Stimulated activated naive B cell treated with anti-CD40 and anti-IgM and Interleukin-4, amounts not matched to agents 10 μg/mL and 1 μg/mL and 100 μg/mL, for 72 hours (primary cell): ENCODE measurements around the gene ZNF197.

Source experiments
- ATAC-seq, 2 donors: fragments of 150-1000 bp; cut with Tn5 transposase; replicated peaks; 2 replicates each; pipeline ENCODE4 v1.10.0; 2021; ENCODE audit warnings: moderate library complexity in 1 of 2
- DNase-seq: peaks from one replicate; pipeline ENCODE4 v3.0.0; 2021
- H3K27ac Mint-ChIP-seq: one replicate; pipeline ENCODE4 v1.8.0; 2022; ENCODE audit warnings: mild to moderate bottlenecking, mixed read lengths
- H3K27me3 Mint-ChIP-seq, 2 donors: one replicate each; pipeline ENCODE4 v1.8.0; 2022; ENCODE audit warnings: mixed read lengths in 2 of 2
- H3K36me3 Mint-ChIP-seq, 2 donors: one replicate each; pipeline ENCODE4 v1.8.0; 2022; ENCODE audit warnings: mixed read lengths in 2 of 2, mild to moderate bottlenecking in 1 of 2
- H3K4me1 Mint-ChIP-seq, 2 donors: one replicate each; pipeline ENCODE4 v1.8.0; 2022; ENCODE audit warnings: mixed read lengths in 2 of 2, mild to moderate bottlenecking in 1 of 2
- H3K4me3 Mint-ChIP-seq, 2 donors: one replicate each; pipeline ENCODE4 v1.8.0; 2022; ENCODE audit warnings: mild to moderate bottlenecking in 2 of 2, mixed read lengths in 2 of 2, moderate library complexity in 1 of 2
- H3K9me3 Mint-ChIP-seq, 2 donors: one replicate each; pipeline ENCODE4 v1.8.0; 2022; ENCODE audit warnings: mixed read lengths in 2 of 2, mild to moderate bottlenecking in 1 of 2

Gene ZNF197

GRCh38 chr3:44680921-44681455 is 56.2 kb downstream of the ZNF197 start:
- no peak overlapping the region for H3K4me3 Mint-ChIP-seq
- H3K9me3 Mint-ChIP-seq = peaks cover 10% of the 10 kb centered on the region in 2 donors
- ATAC-seq = no peak
- H3K36me3 Mint-ChIP-seq = peaks cover 41 to 43% of the 10 kb centered on the region in 2 donors
- peaks cover 2 to 17% of the 10 kb centered on the region in 2 donors for H3K4me1 Mint-ChIP-seq
- H3K27ac Mint-ChIP-seq = no peak overlapping the region
- no peaks in the 10 kb centered on the region for H3K27me3 Mint-ChIP-seq
- DNase-seq = no peak

DNA sequence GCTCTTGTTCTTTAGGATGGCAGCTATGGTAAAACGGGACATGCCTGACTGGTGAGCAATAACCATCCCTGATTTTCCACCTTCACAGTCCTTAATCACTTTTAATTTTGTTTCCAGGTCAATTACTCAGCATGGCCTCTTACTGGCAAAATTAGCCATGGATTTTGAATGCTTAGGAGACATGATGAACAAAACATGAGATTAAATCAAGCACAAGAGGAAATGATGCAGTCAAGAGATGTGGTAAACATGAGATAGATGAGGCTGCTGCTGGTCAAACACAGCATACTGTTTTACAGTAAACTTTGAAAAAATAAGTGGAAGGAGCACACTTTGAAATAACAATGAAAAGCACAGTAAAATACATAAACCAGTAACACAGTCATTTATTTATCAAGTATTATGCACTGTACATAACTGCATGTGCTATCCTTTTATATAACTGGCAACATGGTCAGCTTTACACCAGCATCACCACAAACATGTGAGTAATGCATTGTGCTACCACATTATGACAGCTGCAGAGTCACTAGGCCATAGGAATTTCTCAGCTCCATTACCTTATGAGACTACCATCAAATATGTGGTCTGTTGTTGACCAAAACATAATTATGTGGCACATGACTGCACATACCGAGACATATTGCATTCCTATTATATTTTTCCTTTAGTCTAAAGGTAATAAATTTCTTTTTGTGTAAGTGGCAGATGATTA is 57.5 kb downstream of the ZNF197 start:
- H3K27me3 Mint-ChIP-seq = peaks cover 7% of the 10 kb centered on the region in 2 donors
- DNase-seq (no peak), ATAC-seq (no peak)
- H3K27ac Mint-ChIP-seq = no peak overlapping the region
- peaks cover 38 to 44% of the 10 kb centered on the region in 2 donors for H3K36me3 Mint-ChIP-seq
- peaks cover 2 to 21% of the 10 kb centered on the region in 2 donors for H3K4me1 Mint-ChIP-seq
- peaks cover 17 to 18% of the 10 kb centered on the region in 2 donors for H3K9me3 Mint-ChIP-seq
- no peak overlapping the region for H3K4me3 Mint-ChIP-seq

DNA sequence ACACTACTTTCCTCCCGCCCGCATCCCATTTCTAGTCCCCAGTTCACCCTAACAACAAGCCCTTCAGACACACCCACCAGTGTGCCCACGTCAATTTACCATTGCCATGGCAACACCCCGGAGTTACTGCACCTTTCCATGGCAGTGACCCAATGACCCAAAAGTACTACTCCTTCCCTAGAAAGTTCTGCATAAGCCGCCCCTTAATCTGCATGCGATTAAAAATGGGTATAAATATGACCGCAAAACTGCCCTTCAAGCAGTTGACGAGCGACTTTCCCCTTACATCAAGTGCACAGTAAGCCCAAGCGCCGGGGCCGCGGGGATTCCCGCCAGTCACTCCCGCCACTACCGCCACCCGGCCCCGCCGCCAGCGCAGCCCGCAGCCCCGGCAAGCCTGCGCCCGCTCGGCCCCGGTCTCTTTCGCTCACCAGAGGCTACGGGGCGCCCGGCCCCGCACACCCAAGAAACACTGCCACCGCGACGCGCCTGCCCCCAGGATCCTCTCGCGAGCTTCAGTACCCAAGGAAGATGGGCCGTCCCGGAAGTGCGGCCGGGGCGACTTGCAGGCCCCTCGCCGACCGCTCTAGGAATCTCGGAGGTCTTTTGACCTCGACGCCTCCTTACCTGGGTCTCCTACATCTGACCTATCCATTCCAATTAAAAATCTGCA is 60.4 kb downstream of the ZNF197 start:
- Mint-ChIP-seq H3K27me3 (peaks cover 29 to 33% of the 10 kb centered on the region in 2 donors), H3K27ac (peak overlapping the region; percentile 43), H3K4me3 (peak overlapping the region; percentile 86 to 91), H3K36me3 (peaks cover 38 to 44% of the 10 kb centered on the region in 2 donors), H3K4me1 (peaks cover 2 to 21% of the 10 kb centered on the region in 2 donors), H3K9me3 (peaks cover 18 to 20% of the 10 kb centered on the region in 2 donors)
- ATAC-seq = peak; percentile 99
- peak; percentile 81 for DNase-seq

- Mint-ChIP-seq H3K9me3 (peaks cover 23% of the 10 kb centered on the region in 2 donors), H3K36me3 (peaks cover 23 to 28% of the 10 kb centered on the region in 2 donors)
- no peak for ATAC-seq
Observed at GRCh38 chr3:44687898-44688297, 63.1 kb downstream of the ZNF197 start.

More at GRCh38 chr3:44687898-44688297, 63.1 kb downstream of the ZNF197 start:
- DNase-seq = no peak
- Mint-ChIP-seq H3K4me3 (no peak overlapping the region), H3K27ac (no peak overlapping the region), H3K4me1 (peaks cover 2 to 21% of the 10 kb centered on the region in 2 donors), H3K27me3 (peaks cover 47 to 58% of the 10 kb centered on the region in 2 donors)
